Prostate gland (tissue), 2 donors: ENCODE measurements around the gene ZNF80.

Experiments
- POLR2AphosphoS5 ChIP-seq: sonication (generic); formaldehyde crosslinking; IDR thresholded peaks from one replicate; pipeline ENCODE4 v1.6.1; 2017; ENCODE audit warnings: antibody characterized with exemption
- TF ChIP-seq, protein P1 (sequence below), 4 experiments: fragments of 200-600 bp in 2 of 4; fragments of 450-650 bp in 2 of 4; sonication (generic) in 2 of 4; IDR thresholded peaks; 1 replicate in 3 of 4; 2 replicates in 1 of 4; pipeline ENCODE4 v1.5.1; 2016 to 2019; ENCODE audit warnings: antibody characterized with exemption in 4 of 4, mild to moderate bottlenecking in 2 of 4, moderate library complexity in 2 of 4

DNA sequence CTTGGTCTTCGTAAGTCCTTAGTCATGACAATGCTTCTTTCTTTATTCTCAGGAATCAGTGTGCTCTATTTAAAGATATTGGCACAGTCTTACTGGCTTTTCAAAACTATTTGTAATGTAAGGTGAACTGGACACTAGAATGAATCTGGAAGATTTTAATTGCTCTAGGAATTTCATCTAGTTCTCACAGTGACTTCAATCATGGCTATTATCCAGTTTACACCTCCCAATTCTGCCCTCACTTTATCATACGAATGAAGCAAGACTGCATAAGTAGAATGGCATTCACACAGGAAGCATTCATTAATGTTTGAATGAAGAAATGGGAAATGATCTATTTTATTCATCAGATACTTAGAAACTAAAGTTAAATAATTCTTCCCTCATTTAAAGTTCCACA is 31.8 kb downstream of the ZNF80 start:
- TF ChIP-seq, protein P1, sequence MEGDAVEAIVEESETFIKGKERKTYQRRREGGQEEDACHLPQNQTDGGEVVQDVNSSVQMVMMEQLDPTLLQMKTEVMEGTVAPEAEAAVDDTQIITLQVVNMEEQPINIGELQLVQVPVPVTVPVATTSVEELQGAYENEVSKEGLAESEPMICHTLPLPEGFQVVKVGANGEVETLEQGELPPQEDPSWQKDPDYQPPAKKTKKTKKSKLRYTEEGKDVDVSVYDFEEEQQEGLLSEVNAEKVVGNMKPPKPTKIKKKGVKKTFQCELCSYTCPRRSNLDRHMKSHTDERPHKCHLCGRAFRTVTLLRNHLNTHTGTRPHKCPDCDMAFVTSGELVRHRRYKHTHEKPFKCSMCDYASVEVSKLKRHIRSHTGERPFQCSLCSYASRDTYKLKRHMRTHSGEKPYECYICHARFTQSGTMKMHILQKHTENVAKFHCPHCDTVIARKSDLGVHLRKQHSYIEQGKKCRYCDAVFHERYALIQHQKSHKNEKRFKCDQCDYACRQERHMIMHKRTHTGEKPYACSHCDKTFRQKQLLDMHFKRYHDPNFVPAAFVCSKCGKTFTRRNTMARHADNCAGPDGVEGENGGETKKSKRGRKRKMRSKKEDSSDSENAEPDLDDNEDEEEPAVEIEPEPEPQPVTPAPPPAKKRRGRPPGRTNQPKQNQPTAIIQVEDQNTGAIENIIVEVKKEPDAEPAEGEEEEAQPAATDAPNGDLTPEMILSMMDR (IDR thresholded peaks at IDR 0.05), result no peak
- no peak for TF ChIP-seq POLR2AphosphoS5
